HG02763 (cell line): ENCODE results near the gene ACE.

Experiments
- ATAC-seq: cut with Tn5 transposase; IDR thresholded peaks from one replicate; pipeline ENCODE4 v1.9.1; 2021; ENCODE audit warnings: mild to moderate bottlenecking, moderate library complexity; ENCODE audit not compliant: unreplicated experiment

ACE gene

DNA sequence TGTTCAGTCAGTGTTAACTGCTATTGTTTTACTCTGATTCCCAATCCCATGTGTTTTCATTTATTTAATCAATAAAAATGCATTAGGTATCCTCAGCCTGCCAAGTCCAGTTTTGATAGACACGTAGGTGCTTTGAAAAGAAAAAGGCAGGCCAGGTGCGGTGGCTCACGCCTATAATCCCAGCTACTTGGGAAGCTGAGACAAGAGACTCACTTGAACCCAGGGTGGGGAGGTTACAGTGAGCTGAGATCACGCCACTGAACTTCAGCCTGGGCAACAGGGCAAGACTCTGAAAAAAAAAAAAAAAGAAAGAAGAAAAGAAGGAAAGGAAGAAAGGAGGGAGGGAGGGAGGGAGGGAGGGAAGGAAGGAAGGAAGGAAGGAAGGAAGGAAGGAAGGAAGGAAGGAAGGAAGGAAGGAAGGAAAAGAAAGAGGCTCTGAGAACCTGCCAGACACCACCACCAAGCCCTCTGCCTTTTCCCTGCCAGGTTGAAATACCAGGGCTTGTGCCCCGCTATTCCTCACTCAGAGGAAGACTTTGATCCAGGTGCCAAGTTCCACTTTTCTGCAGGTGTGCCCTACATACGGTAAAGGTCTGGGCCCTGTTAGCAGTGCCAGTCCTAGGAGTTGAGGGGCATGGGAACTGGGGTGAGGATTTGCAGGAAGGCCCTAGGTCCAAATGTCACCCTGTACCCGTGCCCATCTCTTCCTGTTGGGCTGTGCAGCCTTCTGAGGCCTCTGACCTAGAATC is 36.2 kb downstream of the ACE start:
- ATAC-seq = no peak

DNA sequence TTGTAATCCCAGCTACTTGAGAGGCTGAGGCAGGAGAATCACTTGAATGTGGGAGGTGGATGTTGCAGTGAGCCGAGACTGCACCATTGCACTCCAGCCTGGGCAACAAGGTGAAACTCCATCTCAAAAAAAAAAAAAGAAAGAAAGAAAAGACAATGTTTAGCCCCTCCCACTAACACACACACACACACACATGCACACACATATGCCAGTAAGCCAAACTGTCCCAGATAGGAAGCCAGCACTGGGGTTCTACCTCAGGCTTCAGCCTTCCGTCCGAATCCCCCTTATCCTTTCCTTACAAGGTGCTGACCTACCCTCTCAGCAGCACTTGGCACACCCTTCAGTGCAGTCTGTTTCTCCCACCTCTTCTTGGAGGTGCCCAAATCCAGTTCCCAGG is 37.6 kb downstream of the ACE start:
- ATAC-seq = no peak

DNA sequence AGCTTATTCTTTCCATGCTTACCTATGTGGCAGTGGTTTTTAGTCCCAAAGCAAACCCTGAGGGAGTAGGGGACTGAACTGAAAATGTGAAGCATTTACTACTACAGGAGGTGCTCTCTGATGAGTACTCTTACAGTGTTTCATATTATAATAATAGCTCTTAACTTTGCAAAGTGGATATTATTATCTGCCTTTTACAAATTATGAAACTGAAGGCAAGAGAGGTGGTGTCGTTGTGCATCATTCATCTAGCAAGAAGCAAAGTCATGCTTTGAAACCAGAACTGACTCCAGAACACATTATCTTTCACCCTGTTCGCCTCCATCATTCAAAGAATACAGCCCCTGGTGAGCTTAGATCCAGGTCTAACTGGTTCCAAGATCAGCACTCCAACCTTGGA is 38.1 kb downstream of the ACE start:
- ATAC-seq = no peak

DNA sequence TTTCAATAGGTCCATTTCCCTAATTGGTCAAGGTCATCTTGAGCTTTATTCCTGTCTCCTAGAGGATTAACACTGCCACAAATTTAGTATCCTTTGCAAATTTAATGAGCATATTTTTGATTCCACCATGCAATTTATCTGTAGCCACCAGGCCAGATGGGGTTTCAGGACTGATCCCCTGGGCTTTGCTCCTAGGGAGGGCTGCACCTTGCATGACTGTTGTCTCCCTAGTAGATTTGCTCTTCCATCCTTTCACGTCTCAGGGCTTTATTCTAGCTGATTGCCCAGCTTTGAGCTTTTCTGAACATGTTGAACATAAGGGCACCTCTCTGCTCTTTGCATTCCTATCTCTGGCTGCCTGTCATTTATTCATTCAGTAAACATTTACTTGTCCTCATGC is 38.6 kb downstream of the ACE start:
- ATAC-seq = no peak

DNA sequence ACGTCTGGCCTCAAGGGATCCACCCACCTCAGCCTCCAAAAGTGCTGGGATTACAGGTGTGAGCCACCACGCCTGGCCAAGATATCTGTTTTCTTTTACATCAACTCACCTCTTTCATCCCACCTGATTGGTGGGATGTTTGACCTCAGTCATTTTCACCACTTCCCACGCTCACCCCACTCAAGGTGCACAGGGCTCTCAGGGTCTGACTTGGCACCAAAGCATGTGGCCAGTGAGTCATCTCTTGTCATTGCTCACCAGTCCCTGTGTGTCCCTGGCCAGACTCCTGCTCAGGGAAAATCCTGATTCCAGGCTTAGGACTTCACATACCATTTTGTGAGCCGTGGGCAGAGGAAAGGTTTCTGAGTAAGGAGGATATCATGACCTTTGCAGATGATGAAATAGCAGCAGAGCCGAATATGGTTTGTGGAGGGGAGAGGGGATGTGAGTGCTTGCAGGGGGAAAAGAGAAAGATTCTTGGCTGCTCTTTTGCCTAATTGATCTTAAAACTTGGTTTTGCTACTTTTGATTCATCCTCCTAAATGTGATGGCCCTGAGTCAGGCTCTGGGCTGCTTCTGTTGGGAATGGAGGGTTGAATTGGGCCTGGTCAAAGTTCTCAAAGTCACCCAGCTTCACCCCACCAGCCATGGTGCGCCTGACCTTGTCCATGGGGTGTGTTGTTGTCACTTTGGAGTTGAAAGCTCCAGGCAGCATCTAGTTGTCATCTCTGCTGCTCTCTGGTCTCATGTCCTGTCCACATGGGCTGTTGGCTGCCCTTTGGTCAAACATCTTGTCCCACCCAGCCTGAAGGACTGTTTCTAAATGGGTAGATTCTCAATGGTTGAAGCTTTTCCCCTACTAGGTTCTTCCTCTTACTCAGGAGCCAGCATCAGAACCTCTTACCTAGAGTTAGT is 40.3 kb downstream of the ACE start:
- no peak for ATAC-seq

DNA sequence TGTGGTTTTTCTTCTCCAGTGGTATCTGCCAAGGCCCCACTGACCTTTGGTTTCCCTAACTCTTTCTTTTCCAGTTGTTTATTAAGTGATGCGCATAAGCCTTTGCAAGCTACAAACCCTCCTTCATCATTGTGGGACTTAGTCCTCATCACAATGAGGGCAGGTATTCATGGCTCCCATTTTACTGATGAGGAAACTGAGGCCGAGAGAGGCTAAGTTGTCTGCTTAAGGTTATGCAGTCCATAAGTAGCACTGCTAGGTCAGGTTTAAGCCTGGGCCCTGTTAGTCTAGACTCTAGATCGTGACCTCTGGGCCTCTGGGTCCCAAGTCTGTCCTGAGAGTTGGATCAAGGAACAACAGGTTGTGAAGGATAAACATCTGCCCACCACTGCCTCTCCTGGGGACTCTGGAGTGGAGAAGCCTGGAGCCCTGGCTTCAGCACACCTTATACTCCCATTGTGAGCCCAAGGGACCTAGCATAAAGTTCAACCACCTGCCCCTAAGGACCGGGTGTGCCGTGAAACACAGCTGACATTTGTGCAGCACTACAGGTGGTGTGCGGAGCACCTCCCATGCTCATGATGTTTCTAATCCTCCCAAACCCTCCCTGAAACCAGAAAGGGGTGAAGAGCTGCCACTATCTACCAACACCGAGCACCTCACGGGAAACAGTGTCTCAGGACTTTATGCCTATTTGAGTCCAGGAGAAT is 41.1 kb downstream of the ACE start:
- ATAC-seq = no peak

DNA sequence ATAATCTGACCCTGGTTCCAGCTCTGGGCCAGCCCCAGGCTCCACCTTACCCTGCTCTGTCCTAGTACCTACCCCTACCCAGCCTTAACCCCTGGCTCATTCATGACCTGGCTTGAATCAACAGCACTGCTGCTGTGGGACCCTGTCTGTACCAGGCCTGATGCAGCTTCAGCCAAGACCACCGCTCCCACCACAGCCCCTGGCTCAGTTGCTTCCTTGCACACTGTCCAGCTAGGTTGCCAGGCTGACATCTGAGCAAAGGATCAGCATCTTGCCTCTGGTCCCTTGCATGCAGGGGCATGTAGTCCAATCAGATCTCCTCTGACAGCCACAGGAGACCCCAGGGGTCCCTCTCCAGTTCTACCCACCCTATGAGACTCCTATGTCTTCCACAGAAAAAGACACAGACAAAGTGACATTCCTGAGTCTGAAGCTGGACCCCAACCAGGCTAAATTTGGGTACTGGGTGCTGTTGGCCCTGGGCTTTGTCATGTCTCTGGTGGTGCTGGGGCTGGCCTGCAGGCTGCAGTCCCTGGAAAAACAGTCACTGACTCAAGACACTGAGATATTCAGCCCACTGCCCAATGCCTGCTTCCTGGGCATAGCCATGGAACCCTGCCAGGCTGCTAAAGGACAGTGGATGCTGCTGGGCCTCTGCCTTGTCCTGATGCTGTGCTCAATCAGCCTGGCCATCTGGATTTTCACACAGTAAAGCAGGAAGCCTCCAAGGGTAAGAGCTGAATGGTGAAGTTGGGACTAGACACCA is 42.4 kb downstream of the ACE start:
- ATAC-seq = no peak

DNA sequence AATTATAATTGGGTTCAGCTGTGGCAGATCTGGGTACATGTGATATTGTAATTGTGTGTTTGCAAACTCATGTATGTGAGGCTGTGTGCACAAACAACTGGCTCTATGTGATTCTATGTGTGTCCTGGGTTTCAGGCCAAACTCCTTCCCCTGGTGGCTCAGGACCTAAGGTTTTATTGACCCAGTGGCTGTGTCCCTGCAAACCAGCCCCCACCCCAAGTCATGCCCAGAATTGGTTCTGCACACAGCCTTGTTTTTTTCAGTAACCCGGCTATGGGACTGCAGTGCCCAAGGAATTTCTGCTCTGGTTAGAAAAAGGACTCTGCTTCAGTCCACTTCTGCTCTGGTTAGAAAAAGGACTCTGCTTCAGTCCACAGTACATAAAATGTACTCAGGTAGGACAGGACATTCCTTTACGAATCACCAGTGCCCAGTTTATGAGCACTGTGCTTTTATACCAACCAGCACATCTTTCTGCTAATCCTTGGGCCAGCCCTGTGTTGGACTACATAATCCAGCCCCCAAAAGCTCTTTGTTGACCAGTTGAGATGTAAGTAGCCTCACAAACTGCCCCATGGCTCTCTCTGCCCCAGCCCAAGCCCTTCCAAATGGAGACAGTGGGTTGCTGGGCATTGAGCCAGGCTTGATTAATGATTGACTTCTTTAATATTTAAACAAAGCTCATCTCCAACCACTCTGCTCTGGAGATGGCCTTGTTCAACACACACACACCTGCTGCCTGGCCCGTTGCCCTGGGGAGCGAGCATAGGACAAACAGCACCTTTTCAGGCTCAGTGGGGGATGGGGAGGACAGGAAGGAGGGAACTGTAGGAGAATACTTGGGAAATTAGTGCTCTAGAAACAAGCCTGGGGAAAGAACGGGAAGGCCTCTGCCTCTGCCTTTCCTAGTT is 43.4 kb downstream of the ACE start:
- no peak for ATAC-seq

DNA sequence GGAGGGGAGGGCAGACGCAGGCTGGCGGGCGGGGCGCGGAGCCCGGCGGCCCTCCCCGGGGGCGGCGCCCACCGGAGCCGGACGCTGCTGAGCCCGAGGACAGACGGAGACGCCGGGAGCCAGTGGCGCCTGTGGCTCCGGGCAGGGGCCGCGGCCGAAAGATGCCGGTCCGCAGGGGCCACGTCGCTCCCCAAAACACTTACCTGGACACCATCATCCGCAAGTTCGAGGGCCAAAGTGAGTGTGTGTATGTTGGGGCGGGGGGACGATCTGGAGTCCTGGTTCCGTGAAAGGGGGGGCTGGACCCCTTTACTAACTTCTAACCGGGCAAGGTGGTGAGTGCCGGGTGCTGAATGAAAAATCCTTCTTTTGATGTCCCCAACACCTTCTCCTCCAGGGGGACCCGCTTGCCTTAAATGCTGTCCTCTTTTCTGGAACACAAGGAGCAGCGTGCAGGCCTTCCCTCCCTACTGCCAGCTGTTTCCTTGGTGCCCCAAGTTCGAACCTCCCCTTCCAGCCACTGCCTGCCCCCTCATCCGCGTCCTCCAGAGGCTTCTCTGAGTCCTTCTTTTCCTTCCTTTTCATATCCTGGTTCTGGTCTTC is 46.5 kb downstream of the ACE start, which contains the start of gene KCNH6:
Gene KCNH6, plus strand, starts transcription at position 106 of the 603 bp plus-strand sequence. Its CDS starts 56 bp downstream, at position 162.
- no peak for ATAC-seq

DNA sequence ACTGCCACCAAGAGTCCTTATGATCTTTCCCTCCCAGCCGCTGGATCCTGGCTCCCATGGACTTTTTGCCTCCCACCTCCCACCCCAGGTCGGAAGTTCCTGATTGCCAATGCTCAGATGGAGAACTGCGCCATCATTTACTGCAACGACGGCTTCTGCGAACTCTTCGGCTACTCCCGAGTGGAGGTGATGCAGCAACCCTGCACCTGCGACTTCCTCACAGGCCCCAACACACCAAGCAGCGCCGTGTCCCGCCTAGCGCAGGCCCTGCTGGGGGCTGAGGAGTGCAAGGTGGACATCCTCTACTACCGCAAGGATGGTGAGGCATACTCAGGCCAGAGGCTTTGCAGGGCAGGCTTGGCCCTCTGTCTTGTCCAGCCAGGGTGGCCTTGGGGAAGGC is 47.2 kb downstream of the ACE start:
- no peak for ATAC-seq

DNA sequence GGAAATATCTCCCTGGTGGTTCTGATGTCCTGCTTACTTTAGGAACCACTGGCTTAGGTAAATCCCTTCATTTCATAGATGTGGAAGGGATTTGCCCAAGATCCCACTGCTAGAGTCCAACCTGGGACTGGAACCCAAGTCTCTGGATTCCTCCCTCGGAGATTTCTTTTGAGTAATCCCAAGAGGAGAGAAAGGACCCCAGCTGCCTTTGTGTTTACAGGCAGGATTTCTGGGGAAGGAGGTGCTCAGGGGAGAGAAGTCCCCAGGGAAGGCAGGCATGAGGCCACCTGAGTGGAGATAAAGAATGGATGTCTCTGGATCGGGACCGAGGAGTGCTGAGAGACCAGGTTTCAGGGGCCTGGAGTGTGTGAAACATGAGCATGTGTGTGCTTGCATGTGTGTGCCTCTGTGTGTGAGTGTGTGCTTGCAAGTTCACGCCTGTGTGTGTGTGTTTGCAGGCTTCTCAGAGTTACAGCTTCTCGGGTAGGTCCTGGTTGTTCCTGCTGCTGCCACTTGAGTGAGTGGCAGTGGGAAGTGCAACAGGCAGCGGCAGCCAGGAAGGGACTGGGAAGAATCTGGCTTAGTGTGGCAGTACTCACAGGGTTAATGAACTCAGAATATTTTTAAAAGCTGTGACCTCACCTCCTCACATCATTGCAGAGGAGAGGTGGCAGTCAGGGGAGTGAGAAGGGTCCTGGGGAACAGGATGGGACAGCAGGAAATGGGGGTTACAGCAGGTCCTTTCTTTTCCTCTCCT is 48.5 kb downstream of the ACE start:
- ATAC-seq = no peak

DNA sequence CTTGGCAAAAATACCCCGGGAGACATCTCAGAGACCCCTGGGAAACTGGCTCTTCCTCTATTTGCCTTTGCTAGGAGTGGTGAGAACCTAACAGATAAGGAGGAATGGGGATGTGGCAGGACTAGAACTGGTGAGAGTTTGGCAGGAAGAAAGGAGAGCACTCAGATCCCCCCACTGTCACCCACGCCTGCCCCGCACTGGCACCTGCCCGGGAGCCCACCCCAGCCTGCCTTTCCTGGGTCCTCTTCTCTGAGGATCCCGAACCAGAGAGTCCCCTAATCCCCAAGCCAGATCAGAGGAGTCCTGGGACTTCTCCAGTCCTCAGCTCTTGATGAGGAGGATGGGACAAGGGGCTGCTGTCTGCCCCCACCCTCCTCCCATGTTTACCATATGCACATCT is 50.0 kb downstream of the ACE start:
- no peak for ATAC-seq

DNA sequence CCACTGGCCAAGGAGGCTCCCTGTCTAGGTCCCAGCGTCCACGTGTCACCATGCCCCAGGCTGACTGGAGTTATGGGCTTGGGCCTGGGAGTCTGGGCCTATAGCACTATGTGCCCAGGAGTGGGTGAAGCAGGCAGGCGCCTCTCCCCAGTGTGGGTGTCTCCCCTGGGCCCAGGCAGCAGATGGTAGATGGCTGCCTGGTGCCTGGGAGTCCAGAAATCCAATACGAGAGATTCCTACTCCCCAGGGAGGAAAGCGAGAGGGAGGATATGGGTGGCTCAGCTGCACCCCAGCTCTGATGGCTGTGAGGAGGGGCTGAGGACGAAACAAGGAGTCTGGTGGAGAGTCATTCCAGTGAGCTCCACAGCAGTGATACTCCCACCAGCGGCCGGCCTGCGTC is 51.3 kb downstream of the ACE start:
- ATAC-seq = no peak

DNA sequence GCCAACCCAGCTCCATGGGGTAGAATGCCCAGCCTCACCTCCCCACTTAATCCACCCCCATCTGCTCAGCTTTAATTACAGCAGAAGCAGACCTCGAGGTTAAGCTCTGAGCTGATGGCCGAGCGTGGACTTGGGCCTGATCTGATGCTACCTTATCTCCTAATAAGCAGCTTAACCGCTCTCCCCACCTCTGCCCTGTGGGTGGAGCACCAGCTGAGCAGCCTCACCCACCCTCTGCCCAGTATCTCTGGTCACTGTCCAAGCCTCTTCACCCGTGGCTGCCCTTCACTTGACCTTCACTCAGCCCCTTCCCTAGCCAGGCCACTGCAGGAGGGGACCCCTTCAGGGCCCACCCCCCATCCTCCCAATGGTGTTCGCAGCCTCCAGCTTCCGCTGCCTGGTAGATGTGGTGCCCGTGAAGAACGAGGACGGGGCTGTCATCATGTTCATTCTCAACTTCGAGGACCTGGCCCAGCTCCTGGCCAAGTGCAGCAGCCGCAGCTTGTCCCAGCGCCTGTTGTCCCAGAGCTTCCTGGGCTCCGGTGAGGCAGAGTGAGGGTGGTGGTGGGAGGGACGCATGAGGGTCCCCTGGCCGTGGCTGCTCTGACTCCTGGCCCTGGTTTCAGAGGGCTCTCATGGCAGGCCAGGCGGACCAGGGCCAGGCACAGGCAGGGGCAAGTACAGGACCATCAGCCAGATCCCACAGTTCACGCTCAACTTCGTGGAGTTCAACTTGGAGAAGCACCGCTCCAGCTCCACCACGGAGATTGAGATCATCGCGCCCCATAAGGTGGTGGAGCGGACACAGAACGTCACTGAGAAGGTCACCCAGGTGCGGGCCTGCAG is 53.1 kb downstream of the ACE start:
- no peak for ATAC-seq

DNA sequence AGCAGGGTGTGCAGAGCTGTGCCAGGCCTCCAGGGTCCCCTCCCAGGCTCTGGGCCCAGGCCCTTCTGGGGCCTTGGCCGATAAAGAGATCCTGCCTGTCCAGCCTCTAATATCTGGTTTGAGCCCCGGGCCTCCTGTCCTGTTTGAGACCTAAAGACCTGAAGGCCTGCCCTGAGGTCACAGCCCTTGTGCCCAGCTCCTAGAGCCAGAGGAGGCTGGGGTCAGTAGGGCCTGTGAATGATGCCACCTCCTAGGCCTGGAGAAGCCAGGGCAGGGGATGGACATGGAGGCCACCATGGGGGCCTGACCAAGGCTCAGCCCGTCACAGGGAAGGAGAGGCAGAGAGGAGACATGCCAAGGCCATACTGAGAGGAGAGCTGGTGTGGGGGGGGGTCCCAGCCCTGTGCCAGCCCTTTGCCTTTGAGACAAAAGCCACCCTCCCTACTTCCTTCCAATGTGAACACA is 53.7 kb downstream of the ACE start:
- ATAC-seq = no peak

DNA sequence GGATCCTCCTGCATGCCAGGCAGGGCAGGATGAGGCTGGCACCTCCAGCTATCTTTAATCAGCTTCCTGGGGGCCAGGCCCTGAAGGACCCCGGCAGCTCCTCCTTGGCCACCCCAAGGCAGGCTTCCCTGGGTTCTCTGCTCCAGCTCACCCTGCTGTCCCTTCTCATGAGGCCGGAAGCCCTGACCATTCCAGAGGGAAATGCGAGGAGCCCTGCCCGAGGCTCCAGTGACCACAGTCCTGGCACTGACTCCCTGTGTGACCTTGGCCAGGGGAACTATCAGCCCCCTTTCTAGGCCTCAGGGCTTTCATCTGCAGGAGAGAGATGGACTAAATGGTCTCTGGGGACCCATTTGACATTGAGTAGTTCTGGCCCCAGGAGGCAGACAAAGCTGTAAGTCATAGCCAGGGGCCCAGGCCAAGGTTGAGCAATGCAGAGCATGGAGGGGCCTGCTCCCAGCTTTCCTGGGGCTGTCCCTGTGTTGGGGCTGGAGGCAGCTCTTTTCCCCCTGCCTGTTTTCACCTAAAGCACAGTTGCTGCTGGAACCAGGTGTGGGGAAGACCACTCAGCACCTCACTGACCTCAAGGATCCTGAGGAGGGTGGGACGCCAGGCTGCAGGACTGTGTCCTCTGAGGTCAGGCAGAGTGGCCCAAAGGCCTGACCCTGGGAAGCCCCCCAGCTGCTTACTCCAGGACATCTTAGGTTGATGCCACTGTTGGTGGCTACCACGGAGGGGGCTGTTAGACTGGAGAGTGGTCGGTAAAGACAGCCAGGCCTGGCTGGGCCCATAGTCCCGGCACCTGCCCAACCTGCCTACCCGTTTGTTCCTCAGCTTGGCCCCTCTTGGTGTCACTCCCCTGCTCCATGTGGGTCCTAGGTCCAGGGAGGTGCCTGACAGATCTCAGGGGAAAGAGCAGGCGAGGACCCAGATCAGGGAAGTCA is 54.4 kb downstream of the ACE start:
- no peak for ATAC-seq
